GM21390 (cell line): ENCODE results near the gene CHCHD3.

Experiments
- ATAC-seq: cut with Tn5 transposase; IDR thresholded peaks from one replicate; pipeline ENCODE4 v1.9.1; 2021; ENCODE audit not compliant: unreplicated experiment

The CHCHD3 gene

GRCh38 chr7:133047321-133047720 lies 34.6 kb downstream of the CHCHD3 start:
- no peak for ATAC-seq

DNA sequence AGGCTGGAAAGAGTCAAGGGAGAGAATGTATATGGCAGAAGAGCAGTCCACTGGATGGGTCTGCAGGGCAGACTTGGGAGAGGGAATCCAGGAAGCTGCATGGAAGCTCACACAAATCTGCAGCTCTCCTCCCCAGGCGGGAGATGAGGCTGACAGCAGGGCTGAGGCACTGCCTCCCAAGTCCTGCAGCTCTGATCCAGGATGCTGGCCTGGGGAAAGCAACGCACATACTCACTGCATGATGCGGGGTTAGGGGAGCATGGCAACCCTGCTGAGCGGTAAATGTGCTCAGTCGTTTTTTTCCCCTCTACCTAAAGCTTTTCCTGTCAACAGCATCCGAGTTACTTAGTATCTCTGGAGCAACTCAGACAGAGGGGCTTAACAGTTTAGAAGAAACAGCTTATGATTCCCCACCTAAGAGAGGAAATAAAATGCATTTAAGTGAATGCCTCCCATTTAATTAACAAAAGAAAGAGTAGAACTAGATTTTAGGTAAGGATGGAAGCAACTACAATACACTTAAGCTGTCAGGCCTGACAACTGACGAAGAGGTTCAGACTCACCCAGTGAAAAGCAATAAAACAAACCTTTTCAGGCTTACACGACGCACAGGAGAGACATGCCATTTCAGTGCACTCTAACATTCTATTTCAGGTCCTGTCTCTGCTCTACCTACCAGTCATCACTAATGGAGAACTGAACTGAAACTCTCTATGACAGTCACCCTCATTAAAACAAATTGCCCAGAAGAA lies 37.0 kb downstream of the CHCHD3 start:
- ATAC-seq, result no peak

DNA sequence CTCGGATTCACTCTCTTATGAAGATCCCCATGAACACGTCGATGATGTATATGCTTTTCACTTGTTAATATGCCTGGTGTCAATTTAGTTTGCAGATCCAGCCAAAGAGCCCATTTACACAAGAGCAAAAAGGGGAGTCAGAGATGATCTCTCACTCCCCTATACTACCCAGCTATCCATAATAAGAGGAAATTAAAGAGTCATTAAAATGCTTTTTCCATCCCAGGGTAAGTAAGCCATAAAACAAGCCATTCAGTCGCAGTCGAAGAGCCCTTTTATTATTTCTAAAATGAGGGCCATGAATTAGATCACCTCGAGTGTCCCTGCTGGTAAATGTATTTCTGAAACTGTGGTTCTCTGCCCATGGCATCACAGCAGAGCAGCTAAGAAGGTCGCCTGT lies 41.2 kb downstream of the CHCHD3 start:
- no peak for ATAC-seq

GRCh38 chr7:133040178-133040577 lies 41.7 kb downstream of the CHCHD3 start:
- no peak for ATAC-seq

DNA sequence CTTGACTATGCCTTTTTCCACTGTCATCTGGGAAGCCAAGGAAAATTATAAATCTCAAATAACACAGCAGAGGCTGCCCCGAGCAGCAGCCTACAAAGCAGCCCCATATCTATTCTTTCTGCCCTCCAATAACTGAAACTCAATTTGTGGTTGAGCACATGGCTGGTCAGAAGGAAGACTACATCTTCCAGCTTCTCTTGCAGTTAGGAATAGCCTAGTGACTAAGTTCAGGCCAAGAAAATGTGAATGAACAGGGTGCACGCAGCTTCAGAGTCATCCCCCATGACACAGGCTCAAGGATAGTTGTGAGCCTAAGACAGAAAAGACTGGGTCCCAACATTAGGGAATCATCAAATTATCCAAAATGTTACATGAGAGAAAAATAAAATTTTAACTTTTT lies 42.3 kb downstream of the CHCHD3 start:
- no peak for ATAC-seq

- ATAC-seq, result no peak
These were observed 45.6 kb downstream of the CHCHD3 start for GRCh38 chr7:133036289-133036688.

DNA sequence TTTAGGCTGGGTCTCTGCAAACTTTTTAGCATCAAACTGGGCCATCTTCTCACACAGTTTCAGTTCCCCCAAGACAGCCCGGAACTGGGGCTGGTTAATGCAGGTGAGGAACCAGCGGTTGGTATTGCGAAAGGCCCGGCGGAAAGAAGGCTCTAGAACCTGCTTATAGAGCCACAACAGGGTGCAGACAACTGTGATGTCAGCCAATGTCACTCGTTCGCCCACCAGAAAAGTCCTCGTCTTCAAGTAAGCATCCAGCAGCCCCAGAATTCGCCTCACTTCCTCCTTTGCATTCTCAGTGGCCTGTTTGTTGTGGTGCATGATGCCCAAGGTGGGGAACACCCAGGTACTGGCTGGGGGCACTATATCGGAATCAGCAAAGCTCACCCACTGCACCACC lies 46.6 kb downstream of the CHCHD3 start:
- ATAC-seq, result peak; percentile 82

GRCh38 chr7:133030346-133030745 lies 51.5 kb downstream of the CHCHD3 start:
- no peak for ATAC-seq

DNA sequence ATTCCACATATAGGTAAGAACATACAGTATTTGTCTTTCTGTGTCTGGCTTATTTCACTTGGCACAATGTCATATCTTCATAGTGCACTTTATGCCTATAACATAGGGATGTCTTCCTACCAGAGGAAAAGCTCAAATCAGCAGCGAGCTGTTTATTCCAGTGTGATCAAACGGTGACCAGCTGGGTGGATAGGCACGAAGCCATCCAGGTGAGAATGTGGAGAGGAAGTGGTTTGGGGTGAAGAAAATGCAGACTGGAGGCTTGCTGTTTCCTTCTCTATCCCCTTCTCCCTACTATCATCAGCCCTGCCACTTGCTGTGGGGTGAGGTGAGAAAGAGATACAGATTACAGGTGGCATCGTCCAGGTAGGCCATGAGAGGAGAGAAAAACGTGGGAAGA lies 52.4 kb downstream of the CHCHD3 start:
- no peak for ATAC-seq

- no peak for ATAC-seq
These were observed 54.5 kb downstream of the CHCHD3 start for GRCh38 chr7:133027397-133027796.

GRCh38 chr7:133026210-133026859 lies 55.6 kb downstream of the CHCHD3 start:
- ATAC-seq, result no peak

DNA sequence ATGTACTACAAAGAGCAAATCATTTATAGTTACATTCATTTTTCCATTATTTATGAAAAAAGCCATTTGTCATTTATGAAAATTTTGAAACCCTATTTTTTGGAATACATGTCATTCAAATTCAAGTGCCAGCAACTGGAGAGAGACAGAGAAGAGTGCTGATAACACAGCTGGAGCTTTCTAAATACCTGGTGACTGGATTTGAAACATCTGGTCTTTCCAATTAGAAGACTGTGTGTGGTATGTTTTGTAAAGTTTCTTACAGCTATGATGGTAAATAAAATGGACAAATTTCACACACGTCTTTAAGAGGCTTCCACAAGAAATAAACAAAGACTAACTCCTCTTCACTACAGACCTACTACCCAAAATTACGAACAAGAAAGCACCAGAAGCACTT lies 56.8 kb downstream of the CHCHD3 start:
- ATAC-seq, result no peak

- no peak for ATAC-seq
These were observed 57.3 kb downstream of the CHCHD3 start for GRCh38 chr7:133024596-133024995.

DNA sequence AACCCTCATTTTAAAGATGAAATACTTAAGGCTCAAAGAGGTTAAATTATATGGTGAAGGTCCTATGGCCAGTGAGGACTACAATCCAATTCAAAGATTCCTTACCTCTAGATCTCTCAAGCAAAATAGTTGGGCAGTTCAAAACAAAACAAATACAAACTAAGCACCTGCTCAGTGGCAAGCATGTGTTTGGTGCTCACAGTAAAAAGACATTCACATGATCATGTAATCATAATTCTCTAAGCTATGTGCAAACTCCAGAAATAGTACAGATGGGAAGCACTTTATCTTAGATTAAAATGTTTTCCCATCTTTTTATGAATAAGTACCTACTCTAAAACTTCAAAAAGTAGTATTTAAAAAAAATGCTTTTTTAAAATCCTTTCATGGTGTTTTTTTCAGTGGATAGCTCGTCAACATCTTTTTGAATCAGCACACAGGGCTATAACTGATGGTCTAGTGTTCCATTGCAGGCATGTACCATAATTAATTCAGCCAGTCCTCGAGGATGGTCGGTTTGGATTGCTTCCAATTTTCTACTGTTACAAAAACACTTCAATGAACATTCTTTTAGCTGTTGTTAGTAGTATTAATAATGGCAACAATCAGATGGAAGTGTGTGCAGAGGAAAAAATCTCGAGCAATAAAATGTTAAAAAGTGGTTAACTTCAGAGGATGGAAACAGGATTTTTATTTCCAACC lies 58.4 kb downstream of the CHCHD3 start:
- ATAC-seq, result no peak

- ATAC-seq, result no peak
These were observed 59.2 kb downstream of the CHCHD3 start for GRCh38 chr7:133022661-133023060.

DNA sequence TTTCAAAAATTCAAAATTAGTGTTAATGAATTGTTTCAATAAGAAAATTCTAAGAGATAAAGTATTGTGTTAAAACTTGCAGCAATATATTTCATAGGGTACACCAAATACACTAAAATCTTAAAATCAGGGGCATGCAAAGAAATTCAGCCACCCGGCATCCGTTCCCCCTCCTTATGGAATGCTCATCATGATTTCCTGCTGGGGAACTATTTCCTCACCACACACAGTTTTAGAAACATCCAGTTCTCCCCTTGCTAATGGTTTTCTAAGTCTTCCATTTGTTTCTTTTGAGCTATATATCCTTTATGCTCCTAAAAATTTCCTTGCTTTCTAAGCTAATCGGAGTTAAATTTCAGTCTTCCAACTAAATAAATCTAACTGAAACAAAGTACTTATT lies 60.7 kb downstream of the CHCHD3 start:
- no peak for ATAC-seq

DNA sequence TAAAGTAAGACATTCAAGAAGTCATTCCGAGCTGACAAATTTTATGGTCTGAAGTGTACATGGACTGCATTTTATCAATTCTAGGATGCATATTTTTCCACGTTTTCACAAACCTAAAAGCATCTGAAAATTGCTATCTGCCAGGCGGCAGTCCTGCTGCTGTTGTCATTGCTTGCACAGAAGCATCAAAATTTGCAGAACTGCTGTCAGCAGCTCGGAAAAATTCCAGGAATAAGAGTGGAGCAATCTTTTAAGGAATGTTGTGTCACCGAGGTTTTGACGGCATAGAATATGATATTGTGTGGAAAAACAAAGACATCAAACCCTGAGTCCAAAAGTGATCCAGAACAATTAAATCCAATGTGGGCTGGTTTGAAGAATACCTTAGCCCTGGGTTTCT lies 61.4 kb downstream of the CHCHD3 start:
- no peak for ATAC-seq

DNA sequence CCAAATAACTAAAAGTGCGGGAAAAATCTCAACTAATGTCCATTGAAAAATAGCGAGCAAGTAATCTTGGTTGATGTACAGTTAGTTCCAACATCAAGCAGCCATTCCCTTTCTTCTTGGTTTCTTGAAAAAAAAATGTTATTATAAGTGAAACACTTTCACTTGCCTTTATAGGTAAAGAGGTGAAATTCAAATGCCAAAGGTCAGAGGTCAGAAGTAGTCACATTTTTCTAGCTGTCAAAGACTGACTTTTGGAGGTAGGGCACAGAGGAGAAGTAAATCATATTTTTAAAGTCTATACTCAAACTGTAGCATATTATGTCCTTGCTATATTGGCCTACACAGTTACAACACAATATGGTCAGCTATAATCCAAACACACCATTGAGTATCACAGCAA lies 62.3 kb downstream of the CHCHD3 start:
- ATAC-seq, result no peak

DNA sequence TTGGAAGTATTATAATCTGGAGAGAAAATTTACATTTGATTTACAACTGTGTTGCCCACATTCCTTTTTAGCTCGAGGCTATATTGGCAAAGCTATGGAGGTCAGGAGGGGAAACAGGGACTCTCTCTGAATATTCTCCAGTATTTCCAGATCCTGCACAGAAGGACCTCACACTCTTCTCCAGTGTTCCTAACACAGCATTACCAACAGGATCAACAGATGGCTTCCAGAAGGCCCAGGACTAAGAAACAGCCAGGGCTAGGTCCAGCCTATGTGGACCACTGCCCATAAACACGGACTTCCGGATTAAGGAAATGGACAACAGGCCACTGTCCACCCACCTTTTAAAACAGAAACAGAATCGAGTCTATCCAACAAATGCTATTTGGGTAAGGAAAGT lies 65.3 kb downstream of the CHCHD3 start:
- ATAC-seq, result no peak

DNA sequence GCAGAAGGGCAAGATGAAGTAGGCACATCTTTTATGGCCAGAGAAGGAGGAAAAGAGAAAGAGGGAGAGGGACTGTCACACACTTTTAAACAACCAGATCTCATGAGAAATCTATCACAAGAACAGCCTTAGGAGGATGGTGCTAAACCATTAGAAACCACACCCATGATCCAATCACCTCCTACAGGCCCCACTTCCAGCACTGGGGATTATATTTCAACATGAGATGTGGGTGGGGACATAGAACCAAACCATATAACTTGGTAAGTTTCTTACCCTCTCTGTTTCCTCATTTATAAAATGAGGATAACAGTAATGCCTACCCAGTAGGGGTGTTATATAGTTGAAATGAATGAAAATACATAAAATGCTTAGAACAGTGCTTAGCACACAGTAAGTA lies 66.0 kb downstream of the CHCHD3 start:
- no peak for ATAC-seq

DNA sequence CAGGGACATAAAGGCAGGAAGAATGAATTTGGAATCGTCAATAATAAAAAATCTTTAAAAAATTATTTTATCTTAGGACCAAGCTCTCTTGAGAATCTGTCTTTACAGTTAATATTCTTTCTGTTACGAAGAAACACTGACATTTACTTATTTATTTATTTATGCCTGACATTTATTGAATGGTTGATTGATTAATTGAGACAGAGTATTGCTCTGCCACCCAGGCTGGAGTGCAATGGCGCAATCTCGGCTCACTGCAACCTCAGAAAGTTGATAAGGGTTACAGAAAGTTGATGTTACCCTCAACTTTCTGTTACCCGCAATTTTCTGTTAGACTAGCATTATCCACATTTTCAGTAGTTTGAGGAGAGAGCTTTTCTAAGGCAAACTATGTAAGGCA lies 70.1 kb downstream of the CHCHD3 start:
- no peak for ATAC-seq
